H1 (cell line): ENCODE results near the gene CCDC138. TPM values are rescaled to one million over a fixed set of nuclear protein-coding genes. Genes with fewer than 3 reads are reported as not detected.

Source experiments
- CHD7 ChIP-seq: fragments of 300-600 bp; sonication (generic); IDR thresholded peaks from 2 replicates; pipeline ENCODE4 v1.7.1; 2012; ENCODE audit warnings: low read length, moderate library complexity, mild to moderate bottlenecking, inconsistent platforms; ENCODE audit not compliant: insufficient replicate concordance
- GABPA ChIP-seq: IDR thresholded peaks from 2 replicates; pipeline ENCODE4 v1.6.1; 2011; ENCODE audit warnings: mild to moderate bottlenecking, low read length, moderate library complexity, borderline replicate concordance; ENCODE audit not compliant: insufficient read depth
- RBBP5 ChIP-seq: IDR thresholded peaks from 2 replicates; pipeline ENCODE4 v1.7.1; 2012; ENCODE audit warnings: low read depth, mild to moderate bottlenecking, inconsistent platforms, low read length, moderate library complexity, borderline replicate concordance
- SAP30 ChIP-seq: fragments of 300-600 bp; sonication (generic); IDR thresholded peaks from 2 replicates; pipeline ENCODE4 v1.7.1; 2012; ENCODE audit warnings: low read length, moderate library complexity, mild to moderate bottlenecking, inconsistent platforms; ENCODE audit not compliant: insufficient read depth, insufficient replicate concordance
- SIX5 ChIP-seq: IDR thresholded peaks from 2 replicates; pipeline ENCODE4 v1.6.1; 2011; ENCODE audit warnings: mild to moderate bottlenecking, low read depth, low read length
- polyA plus RNA-seq, 7 experiments: library from polyadenylated mRNA; depleted of rRNA in 3 of 7; stranded (reverse) in 5 of 7; unstranded in 2 of 7; fragments of >200 nt in 5 of 7; fragments of 200-250 nt in 2 of 7; gene quantifications; 1 replicate in 5 of 7; 2 replicates in 1 of 7; 4 replicates in 1 of 7; pipeline versions ENCODE4 v1.2.1 to v1.2.3, GENCODE V29; 2011 to 2013; ENCODE audit warnings: missing spikeins in 2 of 7, mixed read lengths in 2 of 7
- total RNA-seq: library from RNA; stranded (reverse); fragmentation: NEBNext Ultra II Directional; extraction: Animal tissue kit (Norgen Biotek cat#: 25700); gene quantifications from 2 replicates; pipeline ENCODE4 v1.2.1, GENCODE V29; 2021

The CCDC138 gene
- total and polyA plus RNA-seq, 2 of the 8 experiments (the other 6 are each of a cell fraction or from before 2014, with no cell fraction given) = 8.3 to 29.8 TPM

GRCh38 chr2:108910011-108910431, 123.5 kb downstream of the CCDC138 start (continued):
- TF ChIP-seq SAP30 (no peak), CHD7 (no peak), GABPA (no peak), SIX5 (no peak), RBBP5 (no peak)
- TF ChIP-seq, all 59 proteins: peak for 0
